ENCODE results near the gene TMC3.
"Not testable (repeated sequence)": the region's sequence is repeated elsewhere in the genome, so short reads cannot be mapped to it uniquely, and the experiment has no call there.

Gene TMC3

DNA sequence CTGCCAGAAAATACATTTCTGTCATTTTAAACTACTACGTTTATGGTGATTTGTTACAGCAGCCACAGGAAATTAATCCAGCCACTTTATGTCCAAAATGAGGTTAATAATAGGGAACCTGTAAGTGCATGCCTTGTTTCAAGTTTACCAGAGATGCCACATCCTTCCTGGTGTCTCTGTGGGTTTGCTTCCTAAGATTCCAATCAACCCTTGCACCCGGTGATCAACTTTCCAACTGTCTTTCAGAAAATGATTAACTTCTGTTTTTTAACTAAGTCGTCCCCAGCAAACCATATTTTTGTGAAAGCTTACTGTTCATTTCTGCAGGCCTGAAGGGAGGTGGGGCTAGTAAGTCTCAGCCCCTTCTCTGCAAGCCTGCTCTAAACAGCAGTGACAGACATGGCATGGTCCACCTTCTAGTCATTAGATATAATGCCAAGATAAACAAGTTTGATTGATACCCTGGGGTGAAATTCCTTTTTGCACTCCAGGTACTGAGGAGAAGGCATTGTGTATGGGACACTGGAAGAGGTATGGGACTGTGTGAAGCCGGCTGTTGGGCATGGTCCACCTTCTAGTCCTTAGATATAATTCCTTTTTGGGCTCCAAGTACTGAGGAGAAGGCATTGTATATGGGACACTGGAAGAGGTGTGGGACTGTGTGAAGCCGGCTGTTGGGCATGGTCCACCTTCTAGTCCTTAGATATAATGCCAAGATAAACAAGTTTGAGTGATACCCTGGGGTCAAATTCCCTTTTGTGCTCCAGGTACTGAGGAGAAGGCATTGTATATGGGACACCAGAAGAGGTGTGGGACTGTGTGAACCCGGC is 11.1 kb upstream of the TMC3 start:
- DNase-seq (ENCODE audit: low spot score): no peak

DNA sequence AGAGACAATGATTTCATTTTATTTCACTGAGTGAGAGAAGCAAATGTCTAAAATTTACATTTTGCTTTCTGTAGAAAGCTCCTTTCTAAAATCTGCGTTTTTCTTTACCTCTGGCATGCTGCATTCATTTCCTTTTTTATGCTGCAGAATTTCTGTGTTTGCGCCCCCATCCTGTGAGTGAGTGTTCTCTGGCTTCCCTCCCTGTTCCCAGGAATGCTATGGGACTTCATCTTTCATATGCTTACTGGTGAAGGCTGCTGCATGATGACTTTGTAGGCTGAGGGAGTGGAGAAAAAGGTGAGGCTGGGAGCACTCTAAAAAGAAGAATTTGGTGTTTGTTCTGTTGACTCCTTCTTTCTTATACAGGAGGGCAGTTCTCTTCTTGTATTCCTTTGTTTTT is 7.7 kb upstream of the TMC3 start:
- no peak for DNase-seq (ENCODE audit: low spot score)

DNA sequence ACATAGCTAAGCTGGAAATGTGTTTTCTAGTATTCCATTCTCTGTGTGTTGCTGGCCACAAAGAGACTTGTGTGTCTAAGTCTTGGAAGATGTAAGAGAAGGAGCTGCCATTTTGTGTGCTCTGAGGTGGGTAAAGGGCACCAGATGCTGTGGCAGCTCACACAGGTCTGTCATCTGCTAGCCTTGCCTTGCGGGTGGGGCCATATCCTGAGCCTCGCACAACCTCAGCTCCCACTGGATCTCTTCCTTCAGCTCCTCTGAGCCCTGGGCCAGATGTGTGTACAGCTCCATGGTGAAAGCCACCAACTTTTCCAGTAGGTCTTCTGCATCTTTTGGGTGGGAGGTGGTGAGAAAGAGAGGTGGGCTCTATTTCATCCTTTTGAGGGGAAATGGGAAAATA is 6.7 kb upstream of the TMC3 start:
- no peak for DNase-seq (ENCODE audit: low spot score)

DNA sequence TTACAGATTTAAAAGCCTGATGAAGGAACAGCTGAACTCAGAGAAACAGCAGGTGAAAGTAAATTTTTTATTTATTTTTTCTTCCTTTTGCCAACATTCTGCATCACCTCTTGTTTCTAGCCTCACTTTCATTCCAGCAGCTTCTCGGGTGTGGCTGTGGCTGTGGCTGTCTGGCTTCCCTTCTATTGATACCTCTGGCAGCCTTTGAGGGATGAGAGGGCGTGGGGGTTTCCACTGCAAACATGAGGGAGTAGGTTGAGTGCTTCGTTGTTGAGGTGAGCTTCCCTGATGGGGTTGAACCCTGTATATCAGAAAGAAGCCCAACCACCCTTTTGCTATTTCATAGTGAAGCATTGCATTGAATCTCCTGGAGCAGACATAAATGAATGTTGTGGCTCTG is 6.2 kb upstream of the TMC3 start:
- DNase-seq (ENCODE audit: low spot score): no peak

DNA sequence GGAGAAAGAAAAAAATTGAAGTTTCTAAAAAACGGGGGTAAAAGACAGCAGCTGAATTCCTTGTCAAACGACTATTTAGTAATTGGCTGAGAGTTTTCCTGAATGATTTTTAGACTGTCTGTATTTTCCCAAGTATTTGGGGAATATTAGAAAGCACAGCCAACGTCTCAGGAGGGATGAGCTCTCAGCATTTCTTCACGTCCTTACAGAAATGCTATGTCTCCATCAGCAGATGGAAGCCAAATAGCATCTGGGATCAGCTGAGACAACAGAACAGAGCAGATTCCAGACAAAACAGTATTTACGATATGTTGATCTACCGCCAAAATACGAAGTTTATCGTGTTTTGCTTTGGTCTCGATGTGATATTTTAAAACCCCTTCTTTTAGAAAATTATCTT is 5.3 kb upstream of the TMC3 start:
- no peak for DNase-seq (ENCODE audit: low spot score)

DNA sequence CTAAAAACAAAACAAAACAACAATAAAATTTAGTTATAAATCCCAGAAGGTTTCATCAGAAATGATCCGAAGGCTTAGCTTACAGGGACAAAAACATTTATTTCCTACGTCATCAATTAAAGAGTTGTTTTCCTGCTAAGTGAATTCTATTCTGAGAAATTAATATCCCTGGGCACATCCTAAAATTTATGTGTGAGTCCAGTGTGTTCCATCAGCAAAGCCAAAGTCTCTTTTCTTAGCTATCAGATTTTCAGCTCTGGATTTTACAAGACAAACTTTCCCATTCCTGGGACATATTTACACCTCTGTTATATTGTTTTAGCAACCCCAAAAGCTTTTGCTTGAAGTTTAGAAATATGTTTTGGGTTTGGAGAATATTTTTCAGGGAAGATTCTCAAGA is 4.4 kb upstream of the TMC3 start:
- DNase-seq (ENCODE audit: low spot score): no peak

DNA sequence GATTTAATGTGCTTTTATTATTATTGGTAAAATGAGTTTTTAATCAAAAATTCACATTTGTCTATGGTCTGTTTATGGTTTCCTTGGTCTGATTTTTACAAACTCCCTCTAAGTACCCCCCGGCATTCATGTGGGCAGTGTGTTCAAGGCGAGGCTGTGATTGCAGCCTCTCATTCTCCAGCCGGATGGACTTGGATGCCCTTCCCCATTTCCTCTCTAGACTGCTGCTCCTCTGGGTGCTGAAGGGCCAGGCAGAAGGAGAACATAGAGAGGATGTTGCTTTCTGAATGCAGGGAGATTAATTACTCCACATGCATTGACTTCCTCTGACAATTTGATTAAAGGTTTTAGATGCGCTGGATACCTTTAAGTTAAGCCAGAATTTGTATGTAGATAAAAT is 3.9 kb upstream of the TMC3 start:
- DNase-seq (ENCODE audit: low spot score): no peak

DNA sequence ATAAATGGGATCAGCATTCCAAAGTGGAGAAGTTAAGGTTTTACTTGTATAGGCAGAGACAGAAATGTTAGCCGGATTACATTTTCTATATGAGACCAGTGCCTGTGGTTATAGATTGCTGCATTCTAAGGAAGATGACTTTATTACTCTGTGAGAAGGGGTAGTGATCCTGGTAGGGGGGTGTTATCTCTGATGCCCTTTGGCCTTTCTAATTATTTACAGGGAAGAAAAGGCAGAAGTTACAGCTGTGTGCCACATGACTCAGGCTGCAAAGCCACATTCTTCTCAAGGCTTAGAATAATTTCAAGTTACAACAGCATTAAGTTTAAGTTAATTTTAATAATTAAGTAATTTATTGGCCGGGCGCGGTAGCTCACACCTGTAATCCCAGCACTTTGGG is 2.2 kb upstream of the TMC3 start:
- no peak for DNase-seq (ENCODE audit: low spot score)

DNA sequence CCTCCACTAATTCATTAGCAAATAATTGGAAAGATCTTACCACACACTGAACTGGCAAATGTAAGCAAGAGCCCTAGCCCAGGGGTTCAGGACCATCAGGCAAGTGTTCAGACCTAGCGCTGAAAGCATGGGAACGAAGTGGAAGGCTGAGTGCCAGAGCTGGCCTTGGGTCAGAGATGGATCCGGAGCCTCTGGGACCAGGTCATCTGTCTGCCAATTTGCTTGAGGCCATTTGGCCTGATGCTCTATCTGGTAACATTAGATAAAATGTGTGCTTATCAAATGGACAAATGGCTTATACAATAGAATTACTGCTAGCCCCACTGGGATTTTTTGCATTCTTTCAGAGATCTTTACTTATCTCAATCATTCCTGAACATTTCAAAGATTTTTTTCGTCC is 1.4 kb upstream of the TMC3 start:
- DNase-seq (ENCODE audit: low spot score): no peak

DNA sequence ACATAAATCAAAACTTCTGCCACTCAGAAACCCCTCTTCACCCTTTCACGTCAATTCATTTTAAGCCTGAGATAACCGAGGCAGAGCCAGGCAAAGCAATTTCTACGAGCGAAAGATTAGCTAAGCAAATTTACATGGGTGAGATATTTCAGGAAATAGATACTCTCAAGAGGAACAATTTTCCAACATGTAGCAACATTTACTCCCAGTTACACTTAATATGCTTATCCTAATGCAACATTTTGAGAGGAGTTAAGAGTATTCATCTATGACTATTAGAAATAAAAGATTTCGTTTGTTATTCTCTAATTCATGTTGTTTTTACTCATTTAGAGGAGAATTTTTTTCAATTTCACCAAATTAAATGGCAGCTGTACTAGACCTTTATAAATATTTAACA is 837 bp downstream of the TMC3 start:
- DNase-seq (ENCODE audit: low spot score): no peak

DNA sequence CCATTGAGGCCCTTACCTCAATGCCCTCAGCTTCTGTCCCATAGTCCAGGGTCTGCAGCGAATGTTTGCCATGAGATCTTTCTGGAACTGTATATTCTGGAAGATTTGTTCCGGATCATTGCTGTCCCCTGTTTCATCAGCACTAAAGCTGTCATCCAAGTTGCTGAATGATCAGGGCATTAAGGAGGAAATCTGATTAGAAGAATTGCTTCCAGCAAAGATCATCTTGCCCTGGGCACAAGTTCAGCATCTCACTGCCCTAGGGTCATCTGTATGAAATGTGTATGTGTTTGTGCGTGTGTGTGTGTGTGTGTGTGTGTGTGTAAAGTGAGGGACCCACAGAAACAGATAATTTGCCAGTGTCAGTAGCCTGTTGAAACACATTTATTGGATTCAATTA is 1.4 kb downstream of the TMC3 start:
- no peak for DNase-seq (ENCODE audit: low spot score)

DNA sequence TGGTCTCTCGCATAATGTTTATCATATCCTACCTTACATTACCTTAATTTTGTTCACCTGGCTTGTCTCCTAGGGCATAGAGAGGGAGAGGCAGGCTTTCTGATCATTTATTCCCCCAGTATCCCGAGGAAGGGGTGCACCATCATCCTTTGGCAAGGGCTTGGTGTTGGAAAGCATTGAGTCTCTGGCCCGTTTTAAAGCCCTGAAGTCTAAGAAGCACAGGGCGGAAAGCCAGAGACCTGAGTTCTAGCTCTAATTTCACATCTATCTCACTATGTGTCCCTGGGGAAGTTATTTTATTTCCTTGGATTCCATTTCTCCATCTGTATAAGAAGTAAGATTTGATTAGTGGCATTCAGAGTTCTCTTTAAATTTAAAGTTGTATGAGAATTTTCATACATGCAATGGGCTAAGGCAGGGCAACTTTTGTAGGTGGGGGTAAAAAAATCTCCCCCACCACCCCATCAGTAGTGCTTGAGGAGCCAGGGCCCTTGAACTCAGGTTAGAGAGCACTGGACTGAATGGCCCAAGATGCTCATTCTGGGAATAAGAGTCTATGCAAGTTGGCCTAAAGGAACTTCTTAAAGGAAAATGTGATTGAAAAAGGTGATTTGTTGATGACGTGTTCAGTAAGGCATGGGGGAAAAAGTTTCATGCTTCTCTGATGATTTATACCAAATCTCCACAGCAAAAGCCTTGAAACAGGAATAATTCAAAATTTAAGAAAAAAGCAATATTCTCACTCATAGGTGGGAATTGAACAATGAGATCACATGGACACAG is 10.1 kb downstream of the TMC3 start:
- DNase-seq (ENCODE audit: low spot score): no peak

DNA sequence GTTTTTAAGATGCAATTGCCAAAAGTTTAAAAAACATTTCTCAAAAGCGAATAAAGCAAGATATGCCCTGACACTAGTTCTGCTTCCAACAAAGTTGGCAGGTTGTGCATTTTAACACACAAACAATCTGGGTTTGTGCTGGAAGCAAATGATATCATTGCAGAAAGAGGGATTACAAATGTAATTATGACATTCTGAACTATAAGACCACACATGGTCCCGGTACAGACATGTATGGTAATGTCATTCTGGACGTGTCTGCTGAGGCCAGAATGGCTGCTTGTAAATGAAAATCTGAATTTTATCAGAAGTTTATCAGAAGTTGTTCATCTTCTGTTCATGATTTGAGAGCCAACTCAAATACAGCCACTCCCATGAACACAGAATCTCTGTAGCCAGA is 10.7 kb downstream of the TMC3 start:
- no peak for DNase-seq (ENCODE audit: low spot score)

DNA sequence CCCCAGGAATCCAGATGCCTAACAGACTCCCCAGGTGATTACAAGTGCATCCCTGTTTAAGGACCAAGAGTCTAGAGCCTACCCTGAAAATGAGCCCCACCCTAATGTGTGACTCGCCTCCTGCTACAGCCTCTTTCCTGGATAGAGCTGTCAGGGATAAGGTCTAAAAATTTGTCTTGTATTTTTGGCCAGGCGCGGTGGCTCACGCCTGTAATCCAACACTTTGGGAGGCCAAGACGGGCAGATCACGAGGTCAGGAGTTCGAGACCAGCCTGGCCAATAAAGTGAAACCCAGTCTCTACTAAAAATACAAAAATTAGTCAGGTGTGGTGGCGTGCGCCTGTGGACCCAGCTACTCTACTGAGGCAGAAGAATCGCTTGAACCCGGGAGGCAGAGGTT is 11.2 kb downstream of the TMC3 start:
- DNase-seq (ENCODE audit: low spot score): no peak

DNA sequence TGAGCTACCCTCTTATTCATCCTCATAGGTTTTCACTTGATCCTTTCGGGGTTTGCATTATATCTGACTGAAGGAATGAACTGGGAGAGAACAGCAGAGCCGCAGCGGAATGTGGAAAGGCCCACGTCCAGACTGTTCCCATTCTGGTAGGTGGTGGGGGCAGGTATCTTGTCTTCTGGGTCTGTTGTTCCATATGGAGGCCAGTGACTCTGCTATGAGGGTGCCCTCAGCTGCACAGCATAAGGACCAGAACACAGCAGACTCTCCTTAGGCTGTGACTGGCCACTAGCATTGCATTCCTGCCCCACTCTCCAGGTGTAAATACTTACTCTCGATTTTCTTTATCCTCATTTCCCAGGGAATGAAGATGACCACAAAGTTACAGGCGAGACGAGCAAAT is 12.1 kb downstream of the TMC3 start:
- DNase-seq (ENCODE audit: low spot score): no peak

DNA sequence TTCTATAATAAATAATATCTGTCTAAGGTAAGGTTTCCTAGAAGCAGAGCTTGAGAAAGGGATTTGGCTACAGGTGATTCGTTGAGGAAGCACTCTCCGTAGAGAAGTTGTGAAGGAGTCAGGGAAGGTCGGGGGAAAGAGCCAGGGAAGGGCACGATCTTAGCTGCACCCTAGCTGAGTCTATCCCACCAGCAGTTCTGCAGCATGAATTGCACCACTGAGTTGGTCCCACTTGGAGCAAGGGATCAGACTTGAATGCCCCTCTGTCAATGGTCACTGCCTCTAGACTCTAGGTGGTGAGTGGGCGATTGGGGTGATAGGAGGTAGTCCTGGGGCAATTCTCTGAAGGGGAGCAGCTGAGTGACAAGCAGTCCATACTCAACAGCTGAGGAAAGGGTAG is 13.5 kb downstream of the TMC3 start:
- DNase-seq (ENCODE audit: low spot score): no peak

DNA sequence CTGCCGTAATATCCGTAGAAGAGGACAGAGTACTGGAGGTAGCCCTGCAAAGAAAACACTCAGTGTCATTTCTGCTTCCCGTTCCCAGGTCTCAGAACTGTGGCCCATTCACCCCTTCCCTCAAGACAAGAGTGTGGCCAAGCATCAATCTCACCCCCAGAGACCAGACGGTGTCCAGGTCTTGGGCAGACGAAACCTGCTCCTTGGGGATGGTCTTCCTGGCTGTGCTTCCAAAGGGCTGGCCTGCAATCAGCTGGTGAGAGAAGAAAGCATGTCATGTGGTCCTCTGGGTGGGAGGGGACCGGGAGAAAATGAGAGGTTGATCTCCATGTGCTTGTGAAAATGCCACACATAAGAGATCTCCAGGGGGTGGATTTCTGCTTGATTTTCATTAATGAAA is 15.8 kb downstream of the TMC3 start:
- DNase-seq (ENCODE audit: low spot score): no peak

DNA sequence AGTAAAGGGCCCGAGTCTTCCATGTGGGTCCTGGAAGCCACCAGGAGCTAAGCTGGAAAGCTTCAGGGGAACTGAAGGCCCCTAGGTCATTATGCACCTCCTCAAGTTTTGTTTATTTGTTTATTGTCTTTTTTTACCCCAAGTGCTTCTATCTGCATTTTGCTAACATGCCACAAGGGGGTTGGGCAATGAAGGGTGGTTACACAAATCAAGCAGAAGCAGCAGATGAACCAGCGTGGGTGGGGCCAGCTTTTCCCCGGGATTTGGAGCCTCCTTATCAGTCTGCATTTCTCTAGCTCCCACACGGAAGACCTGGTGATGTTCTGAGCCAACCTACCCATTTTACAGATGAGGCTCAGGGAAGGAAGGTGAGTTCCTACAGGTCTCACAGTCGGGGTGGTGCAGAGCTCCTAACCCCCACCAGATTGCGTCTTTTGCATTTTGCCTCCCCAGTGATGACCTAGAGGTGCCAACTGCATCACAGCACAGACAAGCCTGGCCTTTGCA is 16.8 kb downstream of the TMC3 start:
- DNase-seq (ENCODE audit: low spot score): no peak

DNA sequence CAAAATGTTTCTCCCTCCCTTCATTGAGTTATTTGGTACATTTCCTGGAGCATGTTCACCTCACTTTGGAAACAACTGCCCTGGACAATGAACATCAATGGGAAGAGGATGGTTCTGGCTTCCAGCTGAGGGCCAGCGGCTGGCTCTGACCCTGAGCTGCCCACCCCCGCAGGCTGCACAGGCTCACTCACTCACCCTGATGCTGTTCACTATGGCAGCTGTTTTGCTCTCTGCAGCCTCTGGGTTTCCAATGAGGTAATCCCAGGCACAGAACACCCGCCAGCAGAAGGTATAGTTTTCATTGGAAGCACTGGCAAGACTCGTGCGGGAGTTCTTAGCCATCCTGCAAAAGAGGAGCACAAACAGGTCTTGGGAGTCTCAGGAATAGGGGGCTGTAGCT is 17.8 kb downstream of the TMC3 start:
- no peak for DNase-seq (ENCODE audit: low spot score)

DNA sequence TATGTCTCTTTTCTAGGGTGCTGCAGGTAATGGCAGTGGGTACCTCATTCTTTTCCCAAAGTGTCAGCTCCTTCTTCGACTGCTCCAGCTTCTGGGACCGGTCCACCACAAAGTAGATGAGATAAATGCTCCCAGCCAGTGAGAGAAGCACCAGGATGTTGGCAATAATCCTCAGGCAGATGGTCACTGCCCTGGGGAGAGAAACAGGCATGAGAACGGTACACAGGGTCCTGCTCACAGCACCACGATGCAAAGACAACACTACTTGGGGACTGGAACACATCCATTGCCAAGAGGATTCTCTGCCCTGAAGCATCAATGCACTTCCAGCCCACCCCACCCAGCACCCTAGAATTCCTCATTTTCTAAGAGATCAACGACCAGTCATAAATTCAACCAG is 22.4 kb downstream of the TMC3 start:
- no peak for DNase-seq (ENCODE audit: low spot score)

DNA sequence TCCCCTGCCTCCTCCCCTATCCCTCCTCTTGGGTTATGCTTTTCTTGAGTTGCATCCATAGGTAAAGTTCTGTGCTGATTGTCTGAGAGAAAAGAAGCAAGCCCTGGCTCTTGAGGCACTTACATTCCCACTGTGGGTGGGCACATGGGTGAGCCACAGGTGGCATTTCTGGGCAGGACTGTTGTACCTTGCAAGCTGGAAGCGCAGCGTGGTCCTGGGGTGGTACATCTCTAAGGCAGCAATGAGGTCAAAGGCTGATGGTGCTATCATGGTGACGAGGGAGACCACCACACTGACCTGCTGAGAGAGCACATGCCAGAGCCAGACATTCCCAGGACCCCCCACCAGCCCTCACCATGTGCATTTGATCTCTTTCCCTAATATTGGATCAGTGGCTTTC is 24.7 kb downstream of the TMC3 start:
- DNase-seq (ENCODE audit: low spot score): no peak

DNA sequence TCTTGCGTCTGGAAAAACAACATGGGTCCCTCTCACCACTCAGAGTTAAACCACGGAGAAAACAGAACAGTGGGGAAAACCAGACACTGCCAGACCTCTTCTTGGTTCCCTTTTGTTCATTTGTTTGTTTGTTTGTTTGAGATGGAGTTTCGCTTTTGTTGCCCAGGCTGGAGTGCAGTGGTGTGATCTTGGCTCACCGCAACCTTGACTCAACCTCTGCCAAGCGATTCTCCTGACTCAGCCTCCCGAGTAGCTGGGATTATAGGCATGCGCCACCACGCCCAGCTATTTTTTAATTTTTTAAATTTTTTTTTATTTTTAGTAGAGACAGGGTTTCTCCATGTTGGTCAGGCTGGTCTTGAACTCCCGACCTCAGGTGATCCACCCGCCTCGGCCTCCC is 25.3 kb downstream of the TMC3 start:
- not testable (repeated sequence) for DNase-seq (ENCODE audit: low spot score)

DNA sequence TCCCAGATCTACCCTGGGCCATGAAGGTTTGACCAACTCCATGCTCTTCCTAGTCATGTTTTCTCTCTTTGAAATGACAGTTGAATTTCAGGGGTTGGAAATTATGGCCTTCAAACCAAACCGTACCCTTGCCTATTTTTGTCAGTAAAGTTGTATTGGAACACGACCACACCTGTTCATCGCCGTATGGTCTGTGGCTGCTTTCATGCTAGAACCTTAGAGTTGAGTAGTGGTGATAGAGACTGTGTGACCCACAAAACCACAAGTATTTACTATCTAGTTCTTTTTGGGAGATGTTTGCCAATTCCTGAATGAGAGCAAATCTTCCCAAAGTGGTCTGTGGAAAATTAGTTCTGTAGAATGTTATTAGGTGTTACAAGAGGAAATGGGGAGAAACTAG is 26.1 kb downstream of the TMC3 start:
- DNase-seq (ENCODE audit: low spot score): no peak

DNA sequence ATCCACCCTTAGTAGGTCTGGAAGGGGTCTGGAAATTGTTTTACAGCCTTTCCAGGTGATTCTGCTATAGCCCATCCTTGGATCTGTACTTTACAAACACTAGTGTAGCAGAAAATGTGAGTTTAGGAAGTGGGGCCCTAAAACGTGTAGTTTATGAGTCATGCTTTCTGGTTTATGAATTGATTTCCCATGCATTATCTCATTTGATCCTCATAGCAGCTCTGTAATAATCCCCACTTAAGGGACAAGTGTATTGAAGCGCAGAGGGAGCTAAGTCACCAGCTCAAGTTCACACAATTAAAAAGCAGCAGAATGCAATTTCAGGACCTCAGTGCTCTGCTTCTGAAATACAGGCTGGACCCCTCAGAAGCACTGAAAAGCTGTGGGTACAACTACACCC is 27.4 kb downstream of the TMC3 start:
- DNase-seq (ENCODE audit: low spot score): no peak

All from AG08396 (cell line).